ENCODE measurements around the gene CLK1. TPM values are rescaled to one million over a fixed set of nuclear protein-coding genes. Genes with fewer than 3 reads are reported as not detected.

CLK1 gene
- total and polyA plus RNA-seq, 2 of the 13 experiments (the other 11 are each of a cell fraction or from before 2014, with no cell fraction given) = 66.6 to 101 TPM

- TF ChIP-seq, protein P1, sequence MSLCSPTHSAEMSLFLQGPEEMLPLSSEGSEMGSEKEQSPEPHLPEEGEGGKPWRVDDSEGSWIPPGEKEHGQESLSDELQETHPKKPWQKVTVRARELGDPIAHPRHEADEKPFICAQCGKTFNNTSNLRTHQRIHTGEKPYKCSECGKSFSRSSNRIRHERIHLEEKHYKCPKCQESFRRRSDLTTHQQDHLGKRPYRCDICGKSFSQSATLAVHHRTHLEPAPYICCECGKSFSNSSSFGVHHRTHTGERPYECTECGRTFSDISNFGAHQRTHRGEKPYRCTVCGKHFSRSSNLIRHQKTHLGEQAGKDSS (CRISPR knock-in tag; IDR thresholded peaks at IDR 0.05; ENCODE audit: borderline replicate concordance, low read depth) = peak; percentile 70; the same call in 1 of the 2 replicates
- TF ChIP-seq, protein P2, sequence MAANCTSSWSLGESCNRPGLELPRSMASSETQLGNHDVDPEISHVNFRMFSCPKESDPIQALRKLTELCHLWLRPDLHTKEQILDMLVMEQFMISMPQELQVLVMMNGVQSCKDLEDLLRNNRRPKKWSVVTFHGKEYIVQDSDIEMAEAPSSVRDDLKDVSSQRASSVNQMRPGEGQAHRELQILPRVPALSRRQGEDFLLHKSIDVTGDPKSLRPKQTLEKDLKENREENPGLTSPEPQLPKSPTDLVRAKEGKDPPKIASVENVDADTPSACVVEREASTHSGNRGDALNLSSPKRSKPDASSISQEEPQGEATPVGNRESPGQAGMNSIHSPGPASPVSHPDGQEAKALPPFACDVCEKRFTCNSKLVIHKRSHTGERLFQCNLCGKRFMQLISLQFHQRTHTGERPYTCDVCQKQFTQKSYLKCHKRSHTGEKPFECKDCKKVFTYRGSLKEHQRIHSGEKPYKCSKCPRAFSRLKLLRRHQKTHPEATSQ (CRISPR knock-in tag; IDR thresholded peaks at IDR 0.05; ENCODE audit: borderline replicate concordance) = 0 out of 2 replicates have a peak, but pooled peaks have one; percentile 30
- TF ChIP-seq TFE3 (CRISPR knock-in tag; IDR thresholded peaks at IDR 0.05) (0 out of 2 replicates have a peak, but pooled peaks have one; percentile 37), ZNF431 (CRISPR knock-in tag; IDR thresholded peaks at IDR 0.05; ENCODE audit: borderline replicate concordance, low read depth) (0 out of 2 replicates have a peak, but pooled peaks have one; percentile 27), NR2C2 (CRISPR knock-in tag; IDR thresholded peaks at IDR 0.05; ENCODE audit: borderline replicate concordance) (no peak), ZBTB7A (CRISPR knock-in tag; IDR thresholded peaks at IDR 0.05) (no peak), SAP130 (CRISPR knock-in tag; IDR thresholded peaks at IDR 0.05; ENCODE audit: low read depth) (peak; percentile 88), BHLHE40 (IDR thresholded peaks at IDR 0.05; ENCODE audit: low read length) (0 out of 2 replicates have a peak, but pooled peaks have one; percentile 28), ARID4A (CRISPR knock-in tag; IDR thresholded peaks at IDR 0.05; ENCODE audit: borderline replicate concordance) (peak; percentile 37; the same call in 1 of the 2 replicates), ZC3H13 (CRISPR knock-in tag; IDR thresholded peaks at IDR 0.05) (no peak; the same call in 1 of the 2 replicates), KLF15 (CRISPR knock-in tag; IDR thresholded peaks at IDR 0.05; ENCODE audit: borderline replicate concordance) (no peak), PAWR (CRISPR knock-in tag; IDR thresholded peaks at IDR 0.05; ENCODE audit: borderline replicate concordance) (no peak), FOXK2 (IDR thresholded peaks at IDR 0.05) (0 out of 2 replicates have a peak, but pooled peaks have one; percentile 51), NPAS2 (CRISPR knock-in tag; IDR thresholded peaks at IDR 0.05; ENCODE audit: borderline replicate concordance) (no peak), KDM3A (CRISPR knock-in tag; IDR thresholded peaks at IDR 0.05; ENCODE audit: low read depth) (no peak), ZFP36L1 (CRISPR knock-in tag; IDR thresholded peaks at IDR 0.05) (0 out of 2 replicates have a peak, but pooled peaks have one; percentile 51), FOXP1 (IDR thresholded peaks at IDR 0.05) (no peak), FOXP1 (CRISPR knock-in tag; IDR thresholded peaks at IDR 0.05) (peak; percentile 3; the same call in 1 of the 2 replicates), ZNF329 (CRISPR knock-in tag; IDR thresholded peaks at IDR 0.05; ENCODE audit: low read depth) (no peak), MYC (CRISPR knock-in tag; IDR thresholded peaks at IDR 0.05; ENCODE audit: borderline replicate concordance) (peak; percentile 28; the same call in 1 of the 2 replicates), HDAC6 (IDR thresholded peaks at IDR 0.05; ENCODE audit: low read depth, low read length) (no peak)
- TF ChIP-seq, protein P3, sequence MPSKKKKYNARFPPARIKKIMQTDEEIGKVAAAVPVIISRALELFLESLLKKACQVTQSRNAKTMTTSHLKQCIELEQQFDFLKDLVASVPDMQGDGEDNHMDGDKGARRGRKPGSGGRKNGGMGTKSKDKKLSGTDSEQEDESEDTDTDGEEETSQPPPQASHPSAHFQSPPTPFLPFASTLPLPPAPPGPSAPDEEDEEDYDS (CRISPR knock-in tag; IDR thresholded peaks at IDR 0.05) = peak; percentile 76
Observed at GRCh38 chr2:200862532-200863000, 1.9 kb downstream of the CLK1 start (continued).
